ENCODE measurements around the gene MYO18A.
"Not testable (repeated sequence)": the region's sequence is repeated elsewhere in the genome, so short reads cannot be mapped to it uniquely, and the experiment has no call there.

The MYO18A gene

GRCh38 chr17:29209073-29209472 is 28.9 kb upstream of the MYO18A start:
- H3K4me3 ChIP-seq (ENCODE audit: low read depth, low read length) = no peak overlapping the region
- DNase-seq (ENCODE audit: low read depth) = no peak
- no peak for TF ChIP-seq CTCF (IDR thresholded peaks at IDR 0.05; ENCODE audit: control insufficient read depth, extremely low read depth, insufficient read depth)

GRCh38 chr17:29207975-29208374 is 27.8 kb upstream of the MYO18A start:
- no peak for TF ChIP-seq CTCF (IDR thresholded peaks at IDR 0.05; ENCODE audit: control insufficient read depth, extremely low read depth, insufficient read depth)
- H3K4me3 ChIP-seq (ENCODE audit: low read depth, low read length) = no peak overlapping the region
- DNase-seq (ENCODE audit: low read depth) = no peak

GRCh38 chr17:29205047-29205446 is 24.8 kb upstream of the MYO18A start:
- TF ChIP-seq CTCF (IDR thresholded peaks at IDR 0.05; ENCODE audit: control insufficient read depth, extremely low read depth, insufficient read depth) = no peak
- no peak overlapping the region for H3K4me3 ChIP-seq (ENCODE audit: low read depth, low read length)
- DNase-seq (ENCODE audit: low read depth) = no peak

- not testable (repeated sequence) for DNase-seq (ENCODE audit: low read depth); H3K4me3 ChIP-seq (ENCODE audit: low read depth, low read length)
These were observed 24.0 kb upstream of the MYO18A start for GRCh38 chr17:29204068-29204804.

GRCh38 chr17:29197516-29198272 is 17.5 kb upstream of the MYO18A start:
- TF ChIP-seq CTCF (IDR thresholded peaks at IDR 0.05; ENCODE audit: control insufficient read depth, extremely low read depth, insufficient read depth) = no peak
- no peak overlapping the region for H3K4me3 ChIP-seq (ENCODE audit: low read depth, low read length)
- DNase-seq (ENCODE audit: low read depth) = no peak

- no peak for DNase-seq (ENCODE audit: low read depth)
- TF ChIP-seq CTCF (IDR thresholded peaks at IDR 0.05; ENCODE audit: control insufficient read depth, extremely low read depth, insufficient read depth) = no peak
- no peak overlapping the region for H3K4me3 ChIP-seq (ENCODE audit: low read depth, low read length)
These were observed 16.7 kb upstream of the MYO18A start for GRCh38 chr17:29196769-29197515.

GRCh38 chr17:29195465-29196081 is 15.4 kb upstream of the MYO18A start:
- no peak overlapping the region for H3K4me3 ChIP-seq (ENCODE audit: low read depth, low read length)
- TF ChIP-seq CTCF (IDR thresholded peaks at IDR 0.05; ENCODE audit: control insufficient read depth, extremely low read depth, insufficient read depth) = no peak
- DNase-seq (ENCODE audit: low read depth) = no peak

Measured in LNCaP clone FGC (cell line).